ENCODE results near the gene PWWP2B. TPM values are rescaled to one million over a fixed set of nuclear protein-coding genes. Genes with fewer than 3 reads are reported as not detected.

The PWWP2B gene
- total and polyA plus RNA-seq, 2 of the 8 experiments (the other 6 are each of a cell fraction or from before 2014, with no cell fraction given) = 5.3 to 10.8 TPM

- no peak for DNase-seq (ENCODE audit: low read depth in 1 of 2, low spot score in 2 of 2)
- no peak overlapping the region for H3K9ac ChIP-seq (replicated peaks in 1 of 4; ENCODE audit: extremely low read depth in 1 of 4, low read depth in 3 of 4, low read length in 3 of 4)
- no peak overlapping the region; the same call in 1 of the 2 replicates for H3K18ac ChIP-seq (ENCODE audit: extremely low read depth, low read length)
- H2AFZ ChIP-seq (ENCODE audit: low read length) = no peak overlapping the region
- peak overlapping the region; percentile 40; the same call in 1 of the 2 replicates for H4K8ac ChIP-seq (ENCODE audit: extremely low read depth, insufficient read depth, low read length)
- H3K4me1 ChIP-seq (replicated peaks in 1 of 4; ENCODE audit: control insufficient read depth in 3 of 4, insufficient read depth in 4 of 4, low read length in 3 of 4) = peaks cover 0 to 18% (median 12%) of the 10 kb centered on the region in 4 experiments; a peak in 6 of 7 replicates
- ChIA-PET POLR2A (ENCODE audit: partially characterized antibody) (no interaction called here), CTCF (ENCODE audit: partially characterized antibody) (no interaction called here)
- H2BK5ac ChIP-seq (ENCODE audit: low read depth, low read length) = no peak overlapping the region
- WGBS, 2 experiments (ENCODE audit: extremely low coverage in 1 of 2, insufficient coverage in 1 of 2, insufficient read length in 1 of 2, insufficient replicate concordance in 2 of 2, low coverage in 1 of 2, low lambda C conversion rate in 2 of 2, missing lambda C conversion rate in 1 of 2) = 88% methylated on average over 10 of the region's 12 CpGs; no CpG with 5 or more reads in 1 of the 2 experiments
- H3K27ac ChIP-seq (ENCODE audit: low read depth, low read length) = no peak overlapping the region
- no peaks in the 10 kb centered on the region for H3K79me1 ChIP-seq (ENCODE audit: low read depth, low read length)
- H3K4me2 ChIP-seq (ENCODE audit: insufficient read depth in 1 of 2, low read depth in 2 of 2, low read length in 2 of 2) = peak overlapping the region; percentile 27 to 69; a peak in 2 of 4 replicates
- H3K14ac ChIP-seq (ENCODE audit: insufficient read length) = no peak overlapping the region
- H2BK12ac ChIP-seq (ENCODE audit: low read depth, low read length) = no peak overlapping the region
- H3K23ac ChIP-seq (ENCODE audit: insufficient read length) = no peak overlapping the region
- no peaks in the 10 kb centered on the region for H3K9me3 ChIP-seq (ENCODE audit: insufficient read depth in 2 of 2, low read depth in 1 of 2, low read length in 1 of 2)
- no peak for FAIRE-seq
- peaks cover 0 to 10% (median 2%) of the 10 kb centered on the region in 4 experiments; a peak in 4 of 7 replicates for H3K27me3 ChIP-seq (replicated peaks in 1 of 4; ENCODE audit: control insufficient read depth in 3 of 4, extremely low read depth in 1 of 4, insufficient read depth in 3 of 4, low read length in 3 of 4)
- no peak overlapping the region for H3K4me3 ChIP-seq (ENCODE audit: extremely low read depth in 1 of 4, insufficient read depth in 2 of 4, low read depth in 3 of 4, low read length in 4 of 4)
- peak overlapping the region; percentile 46 for H3K56ac ChIP-seq (replicated peaks; ENCODE audit: insufficient read length, low read depth, low read length)
- no peak overlapping the region for H3K4ac ChIP-seq (replicated peaks; ENCODE audit: insufficient read length, low read depth, low read length)
- H4K20me1 ChIP-seq (replicated peaks in 1 of 2; ENCODE audit: control insufficient read depth in 1 of 2, insufficient read depth in 2 of 2, low read length in 2 of 2) = peaks cover 0 to 7% of the 10 kb centered on the region in 2 experiments
- no peak overlapping the region for H2BK20ac ChIP-seq (ENCODE audit: low read length)
- no peak overlapping the region for H4K5ac ChIP-seq (ENCODE audit: insufficient read length, low read depth, low read length)
- H2AK5ac ChIP-seq (ENCODE audit: low read depth, low read length) = no peak overlapping the region; the same call in 1 of the 2 replicates
- no peaks in the 10 kb centered on the region for H3K36me3 ChIP-seq (ENCODE audit: control insufficient read depth in 2 of 4, insufficient read depth in 4 of 4, low read length in 3 of 4)
- no peak overlapping the region for H2BK15ac ChIP-seq (ENCODE audit: low read length)
- no peak overlapping the region for H2BK120ac ChIP-seq (replicated peaks; ENCODE audit: low read depth, low read length)
- H3K23me2 ChIP-seq (ENCODE audit: low read depth, low read length) = peaks cover 10% of the 10 kb centered on the region
- no peak overlapping the region for H4K91ac ChIP-seq (replicated peaks; ENCODE audit: insufficient read length, low read length)
- no peaks in the 10 kb centered on the region for H3K79me2 ChIP-seq (ENCODE audit: control insufficient read depth in 1 of 2, insufficient read depth in 2 of 2, low read length in 2 of 2)
- no peak for TF ChIP-seq KDM1A (IDR thresholded peaks at IDR 0.05; ENCODE audit: borderline replicate concordance, low read length)
- no peak for TF ChIP-seq CHD2 (IDR thresholded peaks at IDR 0.05; ENCODE audit: low read length)
- no peak for TF ChIP-seq USF2 (IDR thresholded peaks at IDR 0.05; ENCODE audit: low read length)
- TF ChIP-seq TAF7 (optimal IDR thresholded peaks at IDR 0.05; ENCODE audit: borderline replicate concordance, low read depth, low read length) = no peak
- no peak for TF ChIP-seq TEAD4 (IDR thresholded peaks at IDR 0.05; ENCODE audit: low read depth, low read length)
- no peak for TF ChIP-seq JUN (IDR thresholded peaks at IDR 0.05; ENCODE audit: low read depth, low read length)
- TF ChIP-seq, protein P1, sequence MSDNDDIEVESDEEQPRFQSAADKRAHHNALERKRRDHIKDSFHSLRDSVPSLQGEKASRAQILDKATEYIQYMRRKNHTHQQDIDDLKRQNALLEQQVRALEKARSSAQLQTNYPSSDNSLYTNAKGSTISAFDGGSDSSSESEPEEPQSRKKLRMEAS (IDR thresholded peaks at IDR 0.05) = no peak
- no peak for TF ChIP-seq SP4 (IDR thresholded peaks at IDR 0.05; ENCODE audit: low read length)
- no peak for TF ChIP-seq RXRA (IDR thresholded peaks at IDR 0.05; ENCODE audit: insufficient read depth, low read depth, low read length)
- no peak for TF ChIP-seq EZH2 (IDR thresholded peaks at IDR 0.05; ENCODE audit: low read depth, low read length, severe bottlenecking)
- TF ChIP-seq SRF (IDR thresholded peaks at IDR 0.05; ENCODE audit: low read depth, low read length) = no peak
These were observed 1.9 kb upstream of the PWWP2B start for GRCh38 chr10:132394936-132395703.

All from H1 (cell line).